Measurements from ENCODE around the gene ACOT4. TPM values are rescaled to one million over a fixed set of nuclear protein-coding genes. Genes with fewer than 3 reads are reported as not detected.
A peak's percentile ranks its signal among the peaks of the same experiment; 100 is the strongest.
"Not testable (repeated sequence)": the region's sequence is repeated elsewhere in the genome, so short reads cannot be mapped to it uniquely, and the experiment has no call there.

The ACOT4 gene
- total and polyA plus RNA-seq, 2 of the 8 experiments (the other 6 are each of a cell fraction or from before 2014, with no cell fraction given), result 0.80 to 1.1 TPM

- DNase-seq (ENCODE audit: low read depth in 1 of 2, low spot score in 2 of 2); H3K56ac ChIP-seq (replicated peaks; ENCODE audit: insufficient read length, low read depth, low read length); H3K9me3 ChIP-seq (ENCODE audit: insufficient read depth in 2 of 2, low read depth in 1 of 2, low read length in 1 of 2); H2BK5ac ChIP-seq (ENCODE audit: low read depth, low read length); H3K79me1 ChIP-seq (ENCODE audit: low read depth, low read length); H3K27ac ChIP-seq (ENCODE audit: low read depth, low read length); H3K23ac ChIP-seq (ENCODE audit: insufficient read length); H3K4me2 ChIP-seq (ENCODE audit: insufficient read depth in 1 of 2, low read depth in 2 of 2, low read length in 2 of 2); H2AK5ac ChIP-seq (ENCODE audit: low read depth, low read length); H3K36me3 ChIP-seq (ENCODE audit: control insufficient read depth in 2 of 4, insufficient read depth in 4 of 4, low read length in 3 of 4); H2BK20ac ChIP-seq (ENCODE audit: low read length); H3K14ac ChIP-seq (ENCODE audit: insufficient read length); H3K18ac ChIP-seq (ENCODE audit: extremely low read depth, low read length); H4K5ac ChIP-seq (ENCODE audit: insufficient read length, low read depth, low read length); H2AFZ ChIP-seq (ENCODE audit: low read length); H3K4me3 ChIP-seq (ENCODE audit: extremely low read depth in 1 of 4, insufficient read depth in 2 of 4, low read depth in 3 of 4, low read length in 4 of 4); H2BK12ac ChIP-seq (ENCODE audit: low read depth, low read length); H3K23me2 ChIP-seq (ENCODE audit: low read depth, low read length); H3K4ac ChIP-seq (replicated peaks; ENCODE audit: insufficient read length, low read depth, low read length); H3K27me3 ChIP-seq (replicated peaks in 1 of 4; ENCODE audit: control insufficient read depth in 3 of 4, extremely low read depth in 1 of 4, insufficient read depth in 3 of 4, low read length in 3 of 4); H3K79me2 ChIP-seq (ENCODE audit: control insufficient read depth in 1 of 2, insufficient read depth in 2 of 2, low read length in 2 of 2); H2BK120ac ChIP-seq (replicated peaks; ENCODE audit: low read depth, low read length); CTCF ChIA-PET (ENCODE audit: partially characterized antibody); H2BK15ac ChIP-seq (ENCODE audit: low read length); H4K91ac ChIP-seq (replicated peaks; ENCODE audit: insufficient read length, low read length); H3K4me1 ChIP-seq (replicated peaks in 1 of 4; ENCODE audit: control insufficient read depth in 3 of 4, insufficient read depth in 4 of 4, low read length in 3 of 4); H3K9ac ChIP-seq (replicated peaks in 1 of 4; ENCODE audit: extremely low read depth in 1 of 4, low read depth in 3 of 4, low read length in 3 of 4); H4K20me1 ChIP-seq (replicated peaks in 1 of 2; ENCODE audit: control insufficient read depth in 1 of 2, insufficient read depth in 2 of 2, low read length in 2 of 2); POLR2A ChIA-PET (ENCODE audit: partially characterized antibody); H4K8ac ChIP-seq (ENCODE audit: extremely low read depth, insufficient read depth, low read length): not testable (repeated sequence)
- WGBS, 2 experiments (ENCODE audit: extremely low coverage in 1 of 2, insufficient coverage in 1 of 2, insufficient read length in 1 of 2, insufficient replicate concordance in 2 of 2, low coverage in 1 of 2, low lambda C conversion rate in 2 of 2, missing lambda C conversion rate in 1 of 2), result 84% methylated on average over 2 of the region's 2 CpGs; no CpG with 5 or more reads in 1 of the 2 experiments
- peak; percentile 60 for FAIRE-seq
Observed at GRCh38 chr14:73557201-73557600, 34.5 kb upstream of the ACOT4 start.

DNA sequence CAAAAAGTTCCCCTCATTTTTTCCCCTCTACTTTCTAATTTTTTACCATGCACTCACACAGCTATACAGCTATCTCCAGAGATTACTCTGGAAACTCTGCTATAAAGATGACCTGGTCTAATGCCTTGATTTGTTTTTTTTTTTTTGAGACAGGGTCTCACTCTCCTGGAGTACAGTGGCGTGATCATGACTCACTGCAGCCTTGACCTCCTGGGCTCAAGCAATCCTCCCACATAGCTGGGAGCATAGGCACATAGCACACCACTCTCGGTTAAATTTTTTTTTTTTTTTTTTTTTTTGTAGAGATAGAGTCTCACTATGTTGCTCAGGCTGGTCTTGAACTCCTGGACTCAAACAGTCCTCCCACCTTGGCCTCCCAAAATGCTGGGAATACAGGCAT lies 33.4 kb upstream of the ACOT4 start:
- H3K23ac ChIP-seq (ENCODE audit: insufficient read length); H3K4ac ChIP-seq (replicated peaks; ENCODE audit: insufficient read length, low read depth, low read length); H4K5ac ChIP-seq (ENCODE audit: insufficient read length, low read depth, low read length); H3K79me1 ChIP-seq (ENCODE audit: low read depth, low read length); H3K27me3 ChIP-seq (replicated peaks in 1 of 4; ENCODE audit: control insufficient read depth in 3 of 4, extremely low read depth in 1 of 4, insufficient read depth in 3 of 4, low read length in 3 of 4); H3K4me3 ChIP-seq (ENCODE audit: extremely low read depth in 1 of 4, insufficient read depth in 2 of 4, low read depth in 3 of 4, low read length in 4 of 4); FAIRE-seq; H3K23me2 ChIP-seq (ENCODE audit: low read depth, low read length); H4K8ac ChIP-seq (ENCODE audit: extremely low read depth, insufficient read depth, low read length); DNase-seq (ENCODE audit: low read depth in 1 of 2, low spot score in 2 of 2); H2AFZ ChIP-seq (ENCODE audit: low read length); H3K4me2 ChIP-seq (ENCODE audit: insufficient read depth in 1 of 2, low read depth in 2 of 2, low read length in 2 of 2); H3K4me1 ChIP-seq (replicated peaks in 1 of 4; ENCODE audit: control insufficient read depth in 3 of 4, insufficient read depth in 4 of 4, low read length in 3 of 4); H2BK5ac ChIP-seq (ENCODE audit: low read depth, low read length); H4K91ac ChIP-seq (replicated peaks; ENCODE audit: insufficient read length, low read length); H3K9me3 ChIP-seq (ENCODE audit: insufficient read depth in 2 of 2, low read depth in 1 of 2, low read length in 1 of 2); H2BK15ac ChIP-seq (ENCODE audit: low read length); H3K18ac ChIP-seq (ENCODE audit: extremely low read depth, low read length); H2BK12ac ChIP-seq (ENCODE audit: low read depth, low read length); H4K20me1 ChIP-seq (replicated peaks in 1 of 2; ENCODE audit: control insufficient read depth in 1 of 2, insufficient read depth in 2 of 2, low read length in 2 of 2); H2BK20ac ChIP-seq (ENCODE audit: low read length); H2BK120ac ChIP-seq (replicated peaks; ENCODE audit: low read depth, low read length); H3K56ac ChIP-seq (replicated peaks; ENCODE audit: insufficient read length, low read depth, low read length); H3K36me3 ChIP-seq (ENCODE audit: control insufficient read depth in 2 of 4, insufficient read depth in 4 of 4, low read length in 3 of 4); H3K27ac ChIP-seq (ENCODE audit: low read depth, low read length); H2AK5ac ChIP-seq (ENCODE audit: low read depth, low read length); H3K9ac ChIP-seq (replicated peaks in 1 of 4; ENCODE audit: extremely low read depth in 1 of 4, low read depth in 3 of 4, low read length in 3 of 4); H3K14ac ChIP-seq (ENCODE audit: insufficient read length); H3K79me2 ChIP-seq (ENCODE audit: control insufficient read depth in 1 of 2, insufficient read depth in 2 of 2, low read length in 2 of 2): not testable (repeated sequence)
- ChIA-PET CTCF (ENCODE audit: partially characterized antibody) (interaction anchor here (0.6 kb wide), 1 partner anchor 82 kb away, joined by 4 read pairs; no protein-coding TSS in a partner anchor), POLR2A (ENCODE audit: partially characterized antibody) (interaction anchor here (1.4 kb wide), 1 partner anchor 11 kb away, joined by 3 read pairs; no protein-coding TSS in a partner anchor)
- no CpG with 5 or more reads among the region's 2 CpGs for WGBS, 2 experiments (ENCODE audit: extremely low coverage in 1 of 2, insufficient coverage in 1 of 2, insufficient read length in 1 of 2, insufficient replicate concordance in 2 of 2, low coverage in 1 of 2, low lambda C conversion rate in 2 of 2, missing lambda C conversion rate in 1 of 2)

Measured in H1 (cell line).